Stimulated activated CD8-positive, alpha-beta memory T cell treated with anti-CD3 and anti-CD28 coated beads, Interleukin-12 subunit alpha, Interleukin-12 subunit beta, amount 100 ng/mL, for 24 hours (primary cell): Measurements from ENCODE around the gene CCDC85B.
A peak's percentile ranks its signal among the peaks of the same experiment; 100 is the strongest.

Experiments used
- DNase-seq: peaks from one replicate; pipeline ENCODE4 v3.0.0-alpha.2; 2020; ENCODE audit errors: extremely low read depth

The CCDC85B gene

DNA sequence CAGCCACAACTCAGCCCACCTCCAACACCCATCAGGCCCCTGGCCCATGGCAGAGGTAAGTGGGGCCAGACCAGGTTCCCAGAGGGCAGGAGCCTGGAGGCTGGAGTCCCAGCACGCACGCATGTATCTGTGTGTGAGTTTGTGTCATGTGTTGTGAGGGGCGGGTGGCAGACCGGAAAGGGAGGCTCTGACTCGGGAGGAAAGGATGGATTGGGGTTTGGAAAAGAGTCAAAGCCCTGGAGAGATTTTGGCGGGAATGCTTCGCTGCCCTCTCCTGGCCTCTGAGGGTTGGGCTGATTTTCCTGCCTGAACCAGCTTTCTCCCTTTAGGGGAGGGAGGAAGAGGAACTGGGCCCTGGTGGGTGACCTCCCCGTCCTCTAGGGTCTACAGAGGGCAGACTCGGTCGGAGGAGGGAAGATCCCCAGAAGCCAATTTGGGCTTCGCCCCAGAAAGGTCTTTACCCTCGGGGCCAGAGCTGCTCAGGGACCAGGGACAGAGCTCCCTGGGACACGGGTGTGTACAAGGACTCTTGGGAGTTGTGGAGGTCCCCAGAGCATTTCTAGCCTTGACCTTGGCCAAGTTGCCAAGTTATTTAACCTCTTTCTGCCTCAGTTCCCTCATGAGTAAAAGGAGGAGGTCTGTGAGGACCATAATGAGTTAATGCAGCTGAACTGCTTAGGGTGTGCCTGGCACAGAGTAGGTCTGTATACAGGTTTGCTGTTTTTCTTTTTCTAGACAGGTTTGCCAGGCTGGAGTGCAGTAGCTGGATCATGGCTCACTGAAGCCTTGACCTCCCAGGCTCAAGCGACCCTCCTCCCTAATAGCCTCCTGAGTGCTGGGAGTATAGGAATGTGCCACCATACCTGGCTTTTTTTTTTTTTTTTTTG, 21.5 kb downstream of the CCDC85B start:
- DNase-seq: no peak

GRCh38 chr11:65912845-65913244, 22.4 kb downstream of the CCDC85B start:
- DNase-seq: no peak

DNA sequence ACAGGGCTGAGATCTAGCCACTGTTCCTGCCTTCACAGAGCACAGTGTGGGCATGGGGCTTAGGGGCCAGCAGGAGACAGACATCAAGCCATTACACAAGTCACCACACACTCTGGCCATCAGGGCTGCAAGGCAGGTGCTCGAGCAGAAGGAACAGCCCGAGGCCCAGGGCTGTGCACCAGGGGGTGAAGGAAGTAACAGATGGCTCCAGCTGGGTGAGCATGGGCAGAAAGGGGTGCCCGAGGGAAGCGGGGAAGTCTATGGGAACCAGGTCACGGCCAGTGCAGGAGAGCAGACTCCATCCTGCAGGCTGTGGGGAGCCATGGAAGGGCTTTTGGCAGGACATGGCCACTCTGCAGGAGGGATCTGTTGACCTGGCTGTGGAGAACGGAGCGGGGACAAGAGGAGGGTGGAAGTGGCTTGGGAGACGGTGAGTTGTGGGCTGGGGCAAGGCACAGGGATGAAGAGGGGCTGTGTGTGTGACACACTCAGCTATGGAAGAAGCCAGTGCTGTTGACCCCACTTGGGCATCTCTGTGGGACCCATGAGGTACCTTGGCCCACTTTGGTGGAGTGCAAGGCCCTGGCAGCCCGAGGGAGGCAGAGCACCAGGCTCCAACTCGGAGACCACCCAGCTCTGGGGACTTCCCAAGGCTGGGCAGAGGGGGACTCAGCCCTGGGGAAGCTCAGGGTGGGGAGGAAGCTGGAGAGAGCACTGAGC, 24.8 kb downstream of the CCDC85B start:
- DNase-seq: no peak

DNA sequence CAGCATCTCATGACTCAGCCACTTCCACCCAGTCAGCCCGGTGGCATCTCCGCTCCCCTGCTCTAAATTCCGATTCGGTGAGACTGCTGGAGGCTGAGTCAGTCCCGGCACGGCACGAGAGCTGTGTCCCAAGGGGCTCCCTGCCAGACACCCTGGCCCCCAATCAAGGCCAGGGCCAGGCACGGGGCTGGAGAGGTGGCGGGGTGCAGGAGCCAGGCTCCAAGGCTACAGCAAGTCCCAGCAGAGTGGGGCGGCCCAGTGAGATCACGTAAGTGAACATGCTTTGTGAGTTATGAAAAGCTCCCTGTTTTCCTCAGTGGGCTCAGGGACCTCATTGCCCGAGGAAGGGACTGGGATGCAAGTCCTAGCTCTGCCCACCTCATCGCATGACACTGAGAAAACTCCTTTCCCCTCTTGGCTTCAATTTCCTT, 25.4 kb downstream of the CCDC85B start:
- no peak for DNase-seq

DNA sequence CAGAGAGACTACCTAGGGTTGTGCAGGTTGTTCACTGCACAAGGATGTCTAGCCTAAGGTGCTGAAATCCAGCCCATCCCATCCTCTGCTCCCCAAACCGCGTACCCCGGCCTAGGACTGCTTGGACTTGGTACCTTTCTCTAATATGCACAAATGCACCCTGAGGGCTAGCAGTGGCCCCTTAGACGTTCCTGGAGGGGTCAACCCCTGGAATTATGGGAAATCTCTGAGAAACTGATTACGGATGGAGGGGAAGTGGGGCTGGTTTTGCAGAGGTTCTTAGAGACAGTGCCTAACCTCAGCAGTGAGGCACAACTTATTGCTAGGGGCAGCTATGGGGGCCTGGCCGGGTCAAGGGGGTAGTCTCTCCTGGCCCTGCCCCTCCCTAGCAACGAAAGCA, 25.9 kb downstream of the CCDC85B start:
- no peak for DNase-seq

DNA sequence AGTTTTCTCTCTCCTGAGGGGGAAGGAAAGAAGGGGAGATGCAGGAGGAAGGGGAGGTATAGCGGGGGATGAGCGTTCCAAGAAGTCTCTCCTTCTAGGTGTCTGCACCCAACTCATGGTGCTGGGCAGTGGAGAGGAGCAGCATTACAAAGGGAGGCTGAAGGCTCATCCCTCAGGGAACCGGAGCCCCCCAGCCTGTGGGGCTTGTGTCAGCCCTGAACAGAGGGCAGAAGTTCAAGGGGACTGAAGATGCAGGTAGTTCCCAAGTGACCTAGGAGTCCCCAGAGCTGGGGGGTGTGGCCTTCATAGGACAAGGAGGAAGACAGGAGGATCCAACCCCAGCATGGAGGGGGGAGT, 26.6 kb downstream of the CCDC85B start:
- no peak for DNase-seq

- DNase-seq: no peak
Measured at GRCh38 chr11:65917434-65918210, 27.1 kb downstream of the CCDC85B start.

- peak; percentile 33 for DNase-seq
Measured at GRCh38 chr11:65918211-65919140, 28.0 kb downstream of the CCDC85B start, which contains the start of gene C11orf68. C11orf68 (minus strand) TSS chr11:65919062; CDS start chr11:65919031, 31 bp downstream.

- peak; percentile 99 for DNase-seq
Measured at GRCh38 chr11:65919141-65919572, 28.7 kb downstream of the CCDC85B start, which contains the start of gene DRAP1. DRAP1 (plus strand) TSS chr11:65919426; CDS start chr11:65919502, 76 bp downstream.

DNA sequence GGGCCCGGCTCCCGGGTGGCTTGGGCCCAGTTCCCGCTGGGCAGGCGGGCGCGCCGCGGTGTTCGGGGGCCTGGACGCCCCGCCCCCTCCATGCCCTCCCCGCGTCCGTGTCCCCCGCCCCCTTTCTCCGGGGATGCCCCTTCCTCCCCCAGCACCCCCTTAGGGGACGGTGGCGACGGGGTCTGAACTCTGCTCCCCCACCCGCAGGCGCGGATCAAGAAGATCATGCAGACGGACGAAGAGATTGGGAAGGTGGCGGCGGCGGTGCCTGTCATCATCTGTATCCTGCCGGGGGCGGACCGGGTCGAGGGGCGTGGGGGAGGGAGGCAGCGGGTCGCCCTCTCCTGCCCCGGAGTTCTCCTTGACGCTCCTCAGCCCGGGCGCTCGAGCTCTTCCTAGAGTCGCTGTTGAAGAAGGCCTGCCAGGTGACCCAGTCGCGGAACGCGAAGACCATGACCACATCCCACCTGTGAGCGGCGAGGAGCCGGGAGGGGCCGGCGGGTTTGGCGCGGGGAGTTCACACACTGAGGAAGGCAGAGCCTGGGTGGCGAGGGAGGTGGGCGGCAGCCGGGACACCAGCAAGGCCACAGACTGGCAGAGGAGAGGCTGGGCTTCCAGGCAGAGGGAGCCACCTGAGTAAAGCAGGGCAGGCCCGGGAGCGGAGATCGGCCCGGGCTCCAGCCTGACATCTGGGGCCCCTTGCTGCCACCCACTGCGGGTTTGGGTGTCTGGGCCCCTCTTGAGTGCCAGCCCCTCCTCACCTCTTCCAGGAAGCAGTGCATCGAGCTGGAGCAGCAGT, 29.3 kb downstream of the CCDC85B start:
- no peak for DNase-seq

DNA sequence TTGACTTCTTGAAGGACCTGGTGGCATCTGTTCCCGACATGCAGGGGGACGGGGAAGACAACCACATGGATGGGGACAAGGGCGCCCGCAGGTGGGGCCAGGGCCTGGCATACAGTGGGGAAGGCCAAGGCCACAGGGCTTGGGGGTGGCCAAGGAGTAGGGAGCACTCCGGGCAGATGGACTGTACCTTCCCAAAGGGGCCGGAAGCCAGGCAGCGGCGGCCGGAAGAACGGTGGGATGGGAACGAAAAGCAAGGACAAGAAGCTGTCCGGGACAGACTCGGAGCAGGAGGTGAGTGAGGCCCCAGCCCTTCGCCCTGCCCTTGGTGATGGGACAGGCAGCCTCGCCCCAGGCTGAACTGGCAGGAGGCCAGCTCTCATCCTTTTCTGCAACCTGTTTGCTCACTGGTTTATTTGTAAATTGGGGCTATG, 29.9 kb downstream of the CCDC85B start:
- DNase-seq: no peak

GRCh38 chr11:65921033-65921555, 30.6 kb downstream of the CCDC85B start:
- no peak for DNase-seq

DNA sequence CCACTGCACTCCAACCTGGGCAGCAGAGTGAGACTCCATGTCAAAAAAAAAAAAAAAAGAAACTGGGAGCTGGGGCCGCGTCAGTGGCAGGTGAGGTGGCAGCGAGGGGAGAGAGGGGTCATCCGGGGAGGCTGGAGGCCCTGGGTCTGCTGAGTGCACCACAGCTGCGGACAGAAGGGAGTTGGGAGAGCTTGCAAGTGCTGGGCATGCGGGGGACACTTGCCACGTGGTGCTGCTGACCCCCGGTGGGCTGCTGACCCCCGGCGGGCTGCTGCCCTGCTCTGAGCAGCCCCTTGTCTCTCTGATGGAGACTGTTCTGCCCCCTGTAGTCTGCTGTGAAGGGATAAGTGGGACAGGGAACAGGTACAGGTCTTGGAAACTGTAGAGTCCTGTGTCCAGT, 31.4 kb downstream of the CCDC85B start:
- no peak for DNase-seq

DNA sequence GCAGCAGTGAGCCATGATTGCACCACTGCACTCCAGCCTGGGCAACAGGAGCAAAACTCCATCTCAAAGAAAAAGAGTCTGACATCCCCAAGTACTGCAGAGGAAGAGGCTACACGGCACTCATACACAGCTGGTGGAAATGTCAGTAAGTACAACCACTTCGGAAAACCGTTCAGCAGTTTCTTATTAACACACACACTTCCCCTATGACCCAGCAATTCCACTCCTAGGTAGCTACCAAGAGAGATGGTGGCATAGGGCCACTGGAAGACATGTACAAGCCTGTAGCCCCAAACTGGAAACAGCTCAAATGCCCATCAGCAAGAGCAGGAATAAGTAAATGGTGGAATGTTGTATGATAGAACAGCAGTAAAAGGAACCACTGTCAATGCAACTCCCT, 32.1 kb downstream of the CCDC85B start:
- DNase-seq: no peak

DNA sequence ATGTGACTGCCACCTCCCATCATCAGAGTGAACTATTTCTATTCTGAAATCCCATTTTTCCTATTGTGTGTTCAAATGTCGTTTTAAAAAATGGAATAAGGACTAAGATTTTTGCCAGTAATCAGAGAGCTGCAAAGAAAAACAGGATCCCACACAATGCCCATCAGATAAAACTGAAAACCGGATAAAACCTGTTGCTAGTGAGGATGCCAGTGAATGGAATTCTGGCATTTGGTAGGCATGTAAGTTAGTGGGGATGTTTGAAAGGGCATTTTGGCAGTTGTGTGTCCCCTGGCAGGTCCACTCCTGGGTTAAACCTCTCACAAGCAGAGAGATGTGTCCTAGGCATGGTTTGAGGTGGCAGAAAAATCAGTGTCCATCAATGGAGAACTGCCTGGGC, 34.9 kb downstream of the CCDC85B start:
- DNase-seq: no peak

- DNase-seq: peak; percentile 36
Measured at GRCh38 chr11:65927904-65928397, 37.5 kb downstream of the CCDC85B start.

DNA sequence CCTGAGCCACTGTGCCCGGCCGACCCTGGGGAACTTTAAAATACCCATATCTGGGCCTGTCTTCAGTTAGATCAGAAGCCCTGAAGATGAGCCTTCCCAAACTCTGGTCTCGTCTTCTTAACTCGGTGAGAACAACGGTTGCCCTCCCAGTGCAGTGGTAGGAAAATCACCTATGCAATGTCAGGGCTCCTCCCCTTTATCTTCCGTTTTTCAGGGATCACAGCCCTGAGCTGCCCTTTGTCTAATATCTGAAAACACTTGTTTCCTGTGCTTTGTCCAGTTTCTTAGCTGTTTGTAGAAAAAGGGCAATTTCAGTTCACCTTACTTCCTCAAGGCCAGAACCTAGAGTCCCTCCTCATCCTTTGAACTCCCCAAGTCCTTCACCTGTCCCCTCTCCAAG, 38.2 kb downstream of the CCDC85B start:
- no peak for DNase-seq

DNA sequence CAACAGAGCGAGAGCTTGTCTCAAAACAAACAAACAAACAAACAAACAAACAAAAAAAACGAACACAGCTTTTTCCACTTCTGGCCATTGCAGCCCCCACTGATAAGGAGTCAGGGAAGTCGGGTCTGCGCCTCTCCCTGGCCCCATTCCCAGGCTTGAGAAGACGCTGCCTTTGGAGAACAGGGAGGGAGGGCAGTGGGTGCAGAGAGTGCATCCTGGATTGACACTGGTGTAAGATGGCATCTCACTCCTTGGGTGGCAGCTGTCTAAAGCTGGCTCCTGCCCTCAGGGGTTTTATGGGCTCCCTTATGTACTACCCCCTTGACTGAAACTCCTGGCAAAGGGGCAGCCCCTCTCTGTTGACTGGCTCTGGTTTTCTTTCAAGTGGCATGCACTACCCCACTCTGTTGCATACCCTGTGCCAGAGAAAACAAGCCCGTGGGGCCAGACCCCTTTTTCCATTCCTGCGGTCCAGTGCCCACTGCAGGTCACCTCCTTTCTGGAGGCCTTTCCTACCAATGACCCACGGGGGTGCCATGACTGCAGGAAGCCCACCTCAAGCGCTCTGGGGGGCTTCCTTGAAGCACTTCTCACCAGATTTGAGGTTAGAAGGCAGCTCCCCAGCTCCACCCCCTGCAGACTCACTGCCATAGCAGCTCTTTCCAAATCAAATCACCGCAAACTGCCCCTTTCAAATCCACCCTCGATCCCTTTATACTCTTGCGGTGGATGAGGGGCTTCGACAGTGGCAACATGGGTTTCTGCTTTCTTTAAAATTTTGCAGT, 41.5 kb downstream of the CCDC85B start:
- DNase-seq: no peak

- DNase-seq: no peak
Measured at GRCh38 chr11:65932558-65932919, 42.1 kb downstream of the CCDC85B start.
